ENCODE results near the gene RECQL5. TPM values are rescaled to one million over a fixed set of nuclear protein-coding genes. Genes with fewer than 3 reads are reported as not detected.
"Not testable (repeated sequence)": the region's sequence is repeated elsewhere in the genome, so short reads cannot be mapped to it uniquely, and the experiment has no call there.

RECQL5 gene
- total and polyA plus RNA-seq, 10 donors: 25.7 to 51.0 (median 38.6) TPM

- DNase-seq: no peak
- intact Hi-C loops (cut with DNase I; ENCODE audit: low total_unique reads): loop anchor here (5.0 kb wide), 2 partner anchors 68 to 158 kb away; partner anchors contain the start of genes CASKIN2 and TSEN54
- H3K9me3 ChIP-seq: no peaks in the 10 kb centered on the region
- no peaks in the 10 kb centered on the region for H3K36me3 ChIP-seq
- H3K4me3 ChIP-seq: no peak overlapping the region
- H3K4me1 ChIP-seq: peaks cover 2 to 29% (median 19%) of the 10 kb centered on the region in 6 donors
- peaks cover 0 to 11% (median 0%) of the 10 kb centered on the region in 7 donors for H3K27me3 ChIP-seq (replicated peaks in 1 of 7)
- 91 to 96% (median 93%) methylated on average over 5 to 7 of the region's 7 CpGs for WGBS, 5 donors
- TF ChIP-seq POLR2AphosphoS5 (IDR thresholded peaks at IDR 0.05) (no peak), CTCF (IDR thresholded peaks at IDR 0.05 in 8 of 11, conservative IDR thresholded peaks at IDR 0.05 in 3 of 11) (no peak), POLR2A (IDR thresholded peaks at IDR 0.05) (no peak)
- H3K27ac ChIP-seq: no peak overlapping the region
Measured at GRCh38 chr17:75584849-75585175, 82.1 kb downstream of the RECQL5 start.

- peaks cover 0 to 28% (median 16%) of the 10 kb centered on the region in 6 donors for H3K4me1 ChIP-seq
- H3K4me3 ChIP-seq; H3K27ac ChIP-seq; DNase-seq; H3K9me3 ChIP-seq; H3K36me3 ChIP-seq; H3K27me3 ChIP-seq (replicated peaks in 1 of 7); intact Hi-C loops (cut with DNase I; ENCODE audit: low total_unique reads): not testable (repeated sequence)
- WGBS, 5 donors: 77 to 92% (median 81%) methylated on average over 6 of the region's 6 CpGs
Measured at GRCh38 chr17:75583197-75583596, 83.8 kb downstream of the RECQL5 start.

GRCh38 chr17:75581121-75581725, 85.7 kb downstream of the RECQL5 start:
- 42 to 80% (median 55%) methylated on average over 23 of the region's 23 CpGs for WGBS, 5 donors
- intact Hi-C loops (cut with DNase I; ENCODE audit: low total_unique reads): not testable (repeated sequence)
- peak overlapping the region in 1 of 8 donors; percentile 45 for H3K4me3 ChIP-seq

More at GRCh38 chr17:75581121-75581725, 85.7 kb downstream of the RECQL5 start:
- peak in 2 of 3 donors; percentile 20 to 82 for TF ChIP-seq POLR2AphosphoS5 (IDR thresholded peaks at IDR 0.05)
- H3K27ac ChIP-seq; DNase-seq; H3K36me3 ChIP-seq; H3K27me3 ChIP-seq (replicated peaks in 1 of 7); H3K9me3 ChIP-seq: not testable (repeated sequence)
- peaks cover 0 to 18% (median 5%) of the 10 kb centered on the region in 6 donors for H3K4me1 ChIP-seq

Other genes with a start within 250 kb of the RECQL5 start
- 100 to 1,000 TPM in 1 of 7 donors, 10 to 100 TPM in 6; 66.6 to 101 (median 94.1) TPM for gene TMEM94, start 210.5 kb downstream of the RECQL5 start, total RNA-seq
- 10 to 100 TPM; 24.8 to 77.8 (median 59.5) TPM for gene TMEM94, start 210.5 kb downstream of the RECQL5 start, polyA plus RNA-seq
- gene CASKIN2, start 151.6 kb downstream of the RECQL5 start, total RNA-seq: 100 to 1,000 TPM in 3 of 7 donors, 10 to 100 TPM in 4; 33.5 to 135 (median 51.1) TPM
- gene CASKIN2, start 151.6 kb downstream of the RECQL5 start, polyA plus RNA-seq: 10 to 100 TPM in 1 of 3 donors, 1 to 10 TPM in 2; 4.7 to 27.8 (median 6.2) TPM
- 10 to 100 TPM; 31.0 to 58.1 (median 35.4) TPM for gene TSEN54, start 150.6 kb downstream of the RECQL5 start, total RNA-seq
- 10 to 100 TPM; 40.8 to 87.8 (median 68.9) TPM for gene TSEN54, start 150.6 kb downstream of the RECQL5 start, polyA plus RNA-seq
- 10 to 100 TPM; 44.0 to 97.8 (median 75.1) TPM for gene LLGL2, start 141.5 kb downstream of the RECQL5 start, total RNA-seq
- gene LLGL2, start 141.5 kb downstream of the RECQL5 start, polyA plus RNA-seq: 100 to 1,000 TPM in 1 of 3 donors, 10 to 100 TPM in 2; 28.6 to 153 (median 92.6) TPM
- gene MYO15B, start 79.4 kb downstream of the RECQL5 start, total RNA-seq: 100 to 1,000 TPM; 203 to 569 (median 292) TPM
- gene MYO15B, start 79.4 kb downstream of the RECQL5 start, polyA plus RNA-seq: 100 to 1,000 TPM; 123 to 551 (median 402) TPM
- 1 to 10 TPM; 2.1 to 5.1 (median 3.4) TPM for gene SMIM5, start 33.7 kb downstream of the RECQL5 start, total RNA-seq
- gene SMIM5, start 33.7 kb downstream of the RECQL5 start, polyA plus RNA-seq: 1 to 10 TPM; 3.0 to 4.7 (median 4.7) TPM
- gene SAP30BP, start 184 bp upstream of the RECQL5 start, total RNA-seq: 100 to 1,000 TPM in 3 of 7 donors, 10 to 100 TPM in 4; 71.6 to 110 (median 82.1) TPM
- gene SAP30BP, start 184 bp upstream of the RECQL5 start, polyA plus RNA-seq: 10 to 100 TPM; 53.8 to 76.7 (median 70.4) TPM
- 100 to 1,000 TPM in 3 of 7 donors, 10 to 100 TPM in 4; 80.4 to 205 (median 90.1) TPM for gene ITGB4, start 54.3 kb upstream of the RECQL5 start, total RNA-seq
- 10 to 100 TPM; 16.6 to 49.9 (median 30.1) TPM for gene ITGB4, start 54.3 kb upstream of the RECQL5 start, polyA plus RNA-seq
- 10 to 100 TPM; 23.5 to 45.1 (median 33.5) TPM for gene GALK1, start 98.0 kb upstream of the RECQL5 start, total RNA-seq
- gene GALK1, start 98.0 kb upstream of the RECQL5 start, polyA plus RNA-seq: 10 to 100 TPM; 34.2 to 45.9 (median 37.0) TPM
- gene UNK, start 117.7 kb upstream of the RECQL5 start, total RNA-seq: 10 to 100 TPM; 35.4 to 53.8 (median 48.6) TPM
- gene UNK, start 117.7 kb upstream of the RECQL5 start, polyA plus RNA-seq: 10 to 100 TPM; 19.0 to 41.9 (median 25.8) TPM
- 100 to 1,000 TPM in 6 of 7 donors, 10 to 100 TPM in 1; 87.1 to 187 (median 129) TPM for gene UNC13D, start 177.2 kb upstream of the RECQL5 start, total RNA-seq
- gene UNC13D, start 177.2 kb upstream of the RECQL5 start, polyA plus RNA-seq: 10 to 100 TPM; 36.4 to 86.1 (median 53.0) TPM
- 100 to 1,000 TPM in 4 of 7 donors, 10 to 100 TPM in 3; 46.7 to 144 (median 125) TPM for gene WBP2, start 188.2 kb upstream of the RECQL5 start, total RNA-seq
- 100 to 1,000 TPM in 1 of 3 donors, 10 to 100 TPM in 2; 70.2 to 104 (median 74.1) TPM for gene WBP2, start 188.2 kb upstream of the RECQL5 start, polyA plus RNA-seq
- gene TRIM47, start 211.4 kb upstream of the RECQL5 start, total RNA-seq: 10 to 100 TPM; 30.8 to 73.8 (median 38.5) TPM
- 10 to 100 TPM; 28.1 to 42.0 (median 28.4) TPM for gene TRIM47, start 211.4 kb upstream of the RECQL5 start, polyA plus RNA-seq
- gene TRIM65, start 229.8 kb upstream of the RECQL5 start, total RNA-seq: 10 to 100 TPM; 20.0 to 26.5 (median 23.5) TPM
- gene TRIM65, start 229.8 kb upstream of the RECQL5 start, polyA plus RNA-seq: 10 to 100 TPM in 2 of 3 donors, 1 to 10 TPM in 1; 9.0 to 28.2 (median 11.6) TPM
- gene MRPL38, start 237.7 kb upstream of the RECQL5 start, total RNA-seq: 10 to 100 TPM; 40.1 to 90.6 (median 74.7) TPM
- 10 to 100 TPM; 59.3 to 90.3 (median 80.8) TPM for gene MRPL38, start 237.7 kb upstream of the RECQL5 start, polyA plus RNA-seq